SK-N-SH (cell line): ENCODE measurements around the gene KCNG1. TPM values are rescaled to one million over a fixed set of nuclear protein-coding genes. Genes with fewer than 3 reads are reported as not detected.

Experiments used
- CTCF ChIA-PET: fragments of 300-600, 350-600 bp; formaldehyde crosslinking; extraction: SDS; loops from one replicate; lab custom pipeline; 2021; lab: Yijun Ruan, JAX
- POLR2A ChIA-PET: fragments of 350-600 bp; sonication (Branson Sonifier 250); formaldehyde crosslinking; extraction: SDS; loops from one replicate; lab custom pipeline; 2020; ENCODE audit warnings: antibody characterized with exemption, inconsistent platforms; lab: Yijun Ruan, JAX
- DNase-seq: peaks from one replicate; pipeline ENCODE4 v3.0.0; 2012
- H2AFZ ChIP-seq: fragments of 200-600 bp; sonication (generic); 2 replicates; pipeline ENCODE4 v1.8.1; 2016; ENCODE audit warnings: antibody characterized with exemption, mild to moderate bottlenecking, low read depth
- H3F3A ChIP-seq: fragments of 200-600 bp; sonication (generic); replicated peaks from 2 replicates; pipeline ENCODE3; 2016; ENCODE audit warnings: antibody characterized with exemption, mild to moderate bottlenecking; ENCODE audit not compliant: insufficient read depth
- H3K27ac ChIP-seq, 2 experiments: fragments of 200-500 bp in 1 of 2; fragments of 200-600 bp in 1 of 2; sonication (Bioruptor generic) in 1 of 2; sonication (generic), shearing (Covaris generic) in 1 of 2; 2 replicates each; pipeline versions ENCODE4 v1.5.1 to v1.6.1; 2014 to 2016; ENCODE audit warnings: low read depth in 2 of 2, inconsistent platforms in 1 of 2, low read length in 1 of 2, mild to moderate bottlenecking in 1 of 2, mixed read lengths in 1 of 2
- H3K27me3 ChIP-seq: fragments of 200-600 bp; sonication (generic), shearing (Covaris generic); 2 replicates; pipeline ENCODE4 v1.6.1; 2016; ENCODE audit warnings: mixed run types; ENCODE audit not compliant: insufficient read depth
- H3K36me3 ChIP-seq, 2 experiments: fragments of 200-500 bp in 1 of 2; fragments of 200-600 bp in 1 of 2; sonication (Bioruptor generic) in 1 of 2; sonication (generic) in 1 of 2; replicated peaks in 1 of 2; 2 replicates each; pipeline versions ENCODE3 to v1.5.1; 2014 to 2016; ENCODE audit warnings: low read length in 1 of 2, mild to moderate bottlenecking in 1 of 2; ENCODE audit not compliant: insufficient read depth in 2 of 2, control insufficient read depth in 1 of 2
- H3K4me1 ChIP-seq, 2 experiments: fragments of 200-500 bp in 1 of 2; fragments of 200-600 bp in 1 of 2; sonication (Bioruptor generic) in 1 of 2; sonication (generic), shearing (Covaris generic) in 1 of 2; 2 replicates each; pipeline versions ENCODE4 v1.5.1 to v1.6.1; 2014 to 2016; ENCODE audit warnings: low read depth in 1 of 2, low read length in 1 of 2, mixed run types in 1 of 2; ENCODE audit not compliant: insufficient read depth in 2 of 2, control insufficient read depth in 1 of 2
- H3K4me2 ChIP-seq: fragments of 200-600 bp; sonication (generic), shearing (Covaris generic); 2 replicates; pipeline ENCODE4 v1.6.1; 2017; ENCODE audit warnings: mixed run types
- H3K4me3 ChIP-seq, 2 experiments: fragments of 200-500 bp in 1 of 2; fragments of 200-600 bp in 1 of 2; sonication (Bioruptor generic) in 1 of 2; sonication (generic), shearing (Covaris generic) in 1 of 2; 2 replicates each; pipeline versions ENCODE4 v1.5.1 to v1.8.1; 2014 to 2016; ENCODE audit warnings: low read depth in 2 of 2, inconsistent platforms in 1 of 2, low read length in 1 of 2, mild to moderate bottlenecking in 1 of 2, mixed read lengths in 1 of 2, moderate library complexity in 1 of 2
- H3K79me2 ChIP-seq: fragments of 200-600 bp; sonication (generic); 2 replicates; pipeline ENCODE4 v1.8.1; 2017; ENCODE audit warnings: mild to moderate bottlenecking; ENCODE audit not compliant: insufficient read depth
- H3K9ac ChIP-seq: fragments of 200-600 bp; sonication (generic); 2 replicates; pipeline ENCODE4 v1.6.1; 2017; ENCODE audit warnings: mixed run types
- H3K9me2 ChIP-seq: fragments of 200-600 bp; sonication (generic); 2 replicates; pipeline ENCODE4 v1.6.1; 2017; ENCODE audit warnings: mixed run types
- H3K9me3 ChIP-seq: fragments of 200-600 bp; sonication (generic); 2 replicates; pipeline ENCODE4 v1.6.1; 2017; ENCODE audit warnings: mixed run types, mild to moderate bottlenecking, moderate library complexity
- H4K20me1 ChIP-seq: fragments of 200-600 bp; sonication (generic); 2 replicates; pipeline ENCODE4 v1.6.1; 2017; ENCODE audit warnings: mild to moderate bottlenecking, mixed run types; ENCODE audit not compliant: insufficient read depth
- EP300 ChIP-seq, 2 experiments: IDR thresholded peaks; 2 replicates each; pipeline versions ENCODE4 v1.4.0 to v1.6.1; 2012; ENCODE audit warnings: borderline replicate concordance in 1 of 2, low read depth in 1 of 2, low read length in 1 of 2
- EZH2phosphoT487 ChIP-seq: fragments of 200-600 bp; sonication (generic); IDR thresholded peaks from 2 replicates; pipeline ENCODE4 v1.6.1; 2017; ENCODE audit warnings: low read depth, mixed run types, mild to moderate bottlenecking, antibody characterized with exemption, moderate library complexity, borderline replicate concordance
- GABPA ChIP-seq: IDR thresholded peaks from 2 replicates; pipeline ENCODE4 v1.4.0; 2012; ENCODE audit warnings: low read depth, mild to moderate bottlenecking
- MEF2A ChIP-seq: IDR thresholded peaks from 2 replicates; pipeline ENCODE4 v1.4.0; 2012; ENCODE audit warnings: low read depth, borderline replicate concordance
- MXI1 ChIP-seq: IDR thresholded peaks from 2 replicates; pipeline ENCODE4 v1.6.1; 2012; ENCODE audit warnings: mild to moderate bottlenecking, low read depth, low read length, improper control_type of control experiment
- NFIC ChIP-seq: IDR thresholded peaks from 2 replicates; pipeline ENCODE4 v1.4.0; 2012; ENCODE audit warnings: borderline replicate concordance
- NRF1 ChIP-seq: IDR thresholded peaks from 2 replicates; pipeline ENCODE4 v1.6.1; 2012; ENCODE audit warnings: low read depth, mild to moderate bottlenecking, low read length
- POLR2AphosphoS5 ChIP-seq: IDR thresholded peaks from 2 replicates; pipeline ENCODE4 v1.6.1; 2012; ENCODE audit warnings: low read depth, low read length
- TAF1 ChIP-seq: IDR thresholded peaks from 2 replicates; pipeline ENCODE4 v1.6.1; 2012; ENCODE audit warnings: low read depth, mild to moderate bottlenecking, low read length, moderate library complexity, borderline replicate concordance
- TEAD4 ChIP-seq: IDR thresholded peaks from 2 replicates; pipeline ENCODE4 v1.4.0; 2012; ENCODE audit warnings: mild to moderate bottlenecking, borderline replicate concordance; ENCODE audit not compliant: insufficient read depth
- YY1 ChIP-seq: IDR thresholded peaks from 2 replicates; pipeline ENCODE4 v1.4.0; 2012; ENCODE audit warnings: low read depth, mild to moderate bottlenecking
- WGBS: methylation state at CpG from one replicate; pipeline ENCODE4 v1.1.6; 2017; ENCODE audit warnings: low lambda C conversion rate; 5-methylcytosine and 5-hydroxymethylcytosine counted together
- polyA plus RNA-seq, 3 experiments: library from polyadenylated mRNA; depleted of rRNA; stranded (reverse); fragments of >200 nt; gene quantifications; 2 replicates each; pipeline ENCODE4 v1.2.3, GENCODE V29; 2012
- TF ChIP-seq, protein P1 (sequence below): fragments of 200-600 bp; sonication (generic); IDR thresholded peaks from 2 replicates; pipeline ENCODE4 v1.6.1; 2017; ENCODE audit warnings: antibody characterized with exemption, mild to moderate bottlenecking, moderate library complexity
- TF ChIP-seq, protein P2 (sequence below): IDR thresholded peaks from 2 replicates; pipeline ENCODE4 v1.6.1; 2012; ENCODE audit warnings: mild to moderate bottlenecking, low read depth, low read length, moderate library complexity
- TF ChIP-seq, protein P3 (sequence below): IDR thresholded peaks from 2 replicates; pipeline ENCODE4; 2012

KCNG1 gene
- polyA plus RNA-seq, 1 of the 3 experiments (the other 2 are of a cell fraction): 13.8 TPM

DNA sequence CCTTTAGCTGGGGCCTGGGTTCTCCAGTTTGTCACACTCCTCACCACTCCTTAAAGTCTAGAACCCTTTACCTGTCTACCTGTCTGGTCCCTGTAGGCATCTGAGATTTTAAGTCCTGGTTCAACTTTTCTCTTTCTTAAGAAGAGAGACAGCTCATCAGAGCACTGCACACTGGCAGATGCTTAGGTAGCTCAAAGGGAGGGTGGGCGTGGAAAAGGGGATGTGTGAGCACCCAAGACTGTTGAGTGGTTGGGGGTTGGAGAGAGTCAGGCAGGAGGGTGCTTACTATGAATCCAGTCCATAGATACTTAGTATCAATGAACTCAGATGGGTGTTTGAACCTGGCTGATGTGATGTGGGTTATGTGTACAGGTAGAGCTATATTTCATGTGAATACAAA, 6.6 kb upstream of the KCNG1 start:
- Histone ChIP-seq H3K4me3 (no peak overlapping the region), H3K27me3 (no peaks in the 10 kb centered on the region; the same call in 1 of the 2 replicates), H3K9me3 (no peaks in the 10 kb centered on the region), H3K36me3 (no peaks in the 10 kb centered on the region), H3K4me1 (peaks cover 0 to 14% of the 10 kb centered on the region in 2 experiments; a peak in 2 of 4 replicates), H3K9ac (no peak overlapping the region), H3K9me2 (no peaks in the 10 kb centered on the region), H3K4me2 (no peak overlapping the region), H4K20me1 (no peaks in the 10 kb centered on the region)
- 77% methylated on average over 1 of the region's 1 CpG for WGBS
- POLR2A ChIA-PET: interaction anchor here (1.3 kb wide), 1 partner anchor 100 kb away, joined by 3 read pairs; no protein-coding TSS in a partner anchor
- no peak for DNase-seq
- TF ChIP-seq GABPA (no peak), EP300 (IDR thresholded peaks at IDR 0.05; ENCODE audit: borderline replicate concordance in 1 of 2, low read depth in 1 of 2, low read length in 1 of 2) (no peak), TEAD4 (no peak)
- TF ChIP-seq, all 33 proteins: peak for 0
- H3F3A ChIP-seq: peaks cover 5% of the 10 kb centered on the region
- CTCF ChIA-PET: interaction anchor here (0.6 to 1.9 kb wide), 8 partner anchors 8 to 814 kb away, joined by 3 to 11 read pairs (median 3); no protein-coding TSS in a partner anchor
- no peak overlapping the region for H2AFZ ChIP-seq
- H3K79me2 ChIP-seq: no peaks in the 10 kb centered on the region
- H3K27ac ChIP-seq: no peak overlapping the region

DNA sequence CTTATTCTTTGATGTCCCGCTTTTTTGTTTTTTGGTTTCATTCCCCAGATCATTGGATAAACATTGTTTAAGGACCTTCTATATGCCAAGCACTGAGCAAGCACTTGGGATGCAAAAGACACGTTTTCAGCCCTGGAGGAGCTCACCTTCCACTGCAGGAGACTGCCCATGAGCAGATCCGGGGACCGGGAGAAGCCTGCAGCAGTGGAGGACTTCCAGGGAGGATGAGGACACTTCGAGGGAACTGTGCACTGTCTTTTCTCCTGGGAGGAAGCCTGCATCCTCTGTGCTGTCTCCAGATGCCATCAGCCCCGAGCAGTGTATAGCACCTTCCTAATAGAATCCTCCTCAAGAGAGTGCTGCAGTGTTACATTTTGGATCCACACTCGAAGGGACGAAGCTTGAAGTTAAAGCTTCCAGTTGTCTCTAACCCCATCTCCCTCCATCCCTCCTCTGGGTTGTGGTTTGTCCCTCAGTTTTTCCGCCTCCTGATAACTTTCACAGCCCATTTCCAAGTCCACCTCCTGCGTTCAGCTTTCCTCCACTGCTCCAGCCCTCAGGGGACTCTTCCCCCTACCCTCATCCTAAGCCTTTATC, 5.8 kb upstream of the KCNG1 start:
- no peak overlapping the region for H3K27ac ChIP-seq
- no peak for DNase-seq
- no peaks in the 10 kb centered on the region for H3K36me3 ChIP-seq
- H3F3A ChIP-seq: no peaks in the 10 kb centered on the region
- ChIA-PET CTCF (interaction anchor here (0.8 to 3.1 kb wide), 8 partner anchors 9 to 277 kb away, joined by 3 to 12 read pairs (median 4); no protein-coding TSS in a partner anchor), POLR2A (no interaction called here)
- WGBS: 61% methylated on average over 10 of the region's 10 CpGs
- no peak overlapping the region for H2AFZ ChIP-seq
- H4K20me1 ChIP-seq: no peaks in the 10 kb centered on the region
- H3K9me3 ChIP-seq: no peaks in the 10 kb centered on the region
- no peaks in the 10 kb centered on the region for H3K79me2 ChIP-seq
- H3K4me3 ChIP-seq: no peak overlapping the region
- no peak overlapping the region for H3K9ac ChIP-seq
- peaks cover 2 to 6% of the 10 kb centered on the region in 2 experiments; a peak in 2 of 4 replicates for H3K4me1 ChIP-seq
- no peaks in the 10 kb centered on the region for H3K9me2 ChIP-seq
- no peak overlapping the region for H3K4me2 ChIP-seq
- H3K27me3 ChIP-seq: no peaks in the 10 kb centered on the region; the same call in 1 of the 2 replicates
- TF ChIP-seq, protein P1, sequence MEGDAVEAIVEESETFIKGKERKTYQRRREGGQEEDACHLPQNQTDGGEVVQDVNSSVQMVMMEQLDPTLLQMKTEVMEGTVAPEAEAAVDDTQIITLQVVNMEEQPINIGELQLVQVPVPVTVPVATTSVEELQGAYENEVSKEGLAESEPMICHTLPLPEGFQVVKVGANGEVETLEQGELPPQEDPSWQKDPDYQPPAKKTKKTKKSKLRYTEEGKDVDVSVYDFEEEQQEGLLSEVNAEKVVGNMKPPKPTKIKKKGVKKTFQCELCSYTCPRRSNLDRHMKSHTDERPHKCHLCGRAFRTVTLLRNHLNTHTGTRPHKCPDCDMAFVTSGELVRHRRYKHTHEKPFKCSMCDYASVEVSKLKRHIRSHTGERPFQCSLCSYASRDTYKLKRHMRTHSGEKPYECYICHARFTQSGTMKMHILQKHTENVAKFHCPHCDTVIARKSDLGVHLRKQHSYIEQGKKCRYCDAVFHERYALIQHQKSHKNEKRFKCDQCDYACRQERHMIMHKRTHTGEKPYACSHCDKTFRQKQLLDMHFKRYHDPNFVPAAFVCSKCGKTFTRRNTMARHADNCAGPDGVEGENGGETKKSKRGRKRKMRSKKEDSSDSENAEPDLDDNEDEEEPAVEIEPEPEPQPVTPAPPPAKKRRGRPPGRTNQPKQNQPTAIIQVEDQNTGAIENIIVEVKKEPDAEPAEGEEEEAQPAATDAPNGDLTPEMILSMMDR: no peak
- TF ChIP-seq, protein P2, sequence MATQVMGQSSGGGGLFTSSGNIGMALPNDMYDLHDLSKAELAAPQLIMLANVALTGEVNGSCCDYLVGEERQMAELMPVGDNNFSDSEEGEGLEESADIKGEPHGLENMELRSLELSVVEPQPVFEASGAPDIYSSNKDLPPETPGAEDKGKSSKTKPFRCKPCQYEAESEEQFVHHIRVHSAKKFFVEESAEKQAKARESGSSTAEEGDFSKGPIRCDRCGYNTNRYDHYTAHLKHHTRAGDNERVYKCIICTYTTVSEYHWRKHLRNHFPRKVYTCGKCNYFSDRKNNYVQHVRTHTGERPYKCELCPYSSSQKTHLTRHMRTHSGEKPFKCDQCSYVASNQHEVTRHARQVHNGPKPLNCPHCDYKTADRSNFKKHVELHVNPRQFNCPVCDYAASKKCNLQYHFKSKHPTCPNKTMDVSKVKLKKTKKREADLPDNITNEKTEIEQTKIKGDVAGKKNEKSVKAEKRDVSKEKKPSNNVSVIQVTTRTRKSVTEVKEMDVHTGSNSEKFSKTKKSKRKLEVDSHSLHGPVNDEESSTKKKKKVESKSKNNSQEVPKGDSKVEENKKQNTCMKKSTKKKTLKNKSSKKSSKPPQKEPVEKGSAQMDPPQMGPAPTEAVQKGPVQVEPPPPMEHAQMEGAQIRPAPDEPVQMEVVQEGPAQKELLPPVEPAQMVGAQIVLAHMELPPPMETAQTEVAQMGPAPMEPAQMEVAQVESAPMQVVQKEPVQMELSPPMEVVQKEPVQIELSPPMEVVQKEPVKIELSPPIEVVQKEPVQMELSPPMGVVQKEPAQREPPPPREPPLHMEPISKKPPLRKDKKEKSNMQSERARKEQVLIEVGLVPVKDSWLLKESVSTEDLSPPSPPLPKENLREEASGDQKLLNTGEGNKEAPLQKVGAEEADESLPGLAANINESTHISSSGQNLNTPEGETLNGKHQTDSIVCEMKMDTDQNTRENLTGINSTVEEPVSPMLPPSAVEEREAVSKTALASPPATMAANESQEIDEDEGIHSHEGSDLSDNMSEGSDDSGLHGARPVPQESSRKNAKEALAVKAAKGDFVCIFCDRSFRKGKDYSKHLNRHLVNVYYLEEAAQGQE: no peak
- TF ChIP-seq POLR2AphosphoS5 (no peak), NFIC (no peak), NRF1 (no peak), MEF2A (no peak), TAF1 (no peak), MXI1 (no peak), YY1 (no peak), EZH2phosphoT487 (no peak), GABPA (no peak)
- TF ChIP-seq, protein P3, sequence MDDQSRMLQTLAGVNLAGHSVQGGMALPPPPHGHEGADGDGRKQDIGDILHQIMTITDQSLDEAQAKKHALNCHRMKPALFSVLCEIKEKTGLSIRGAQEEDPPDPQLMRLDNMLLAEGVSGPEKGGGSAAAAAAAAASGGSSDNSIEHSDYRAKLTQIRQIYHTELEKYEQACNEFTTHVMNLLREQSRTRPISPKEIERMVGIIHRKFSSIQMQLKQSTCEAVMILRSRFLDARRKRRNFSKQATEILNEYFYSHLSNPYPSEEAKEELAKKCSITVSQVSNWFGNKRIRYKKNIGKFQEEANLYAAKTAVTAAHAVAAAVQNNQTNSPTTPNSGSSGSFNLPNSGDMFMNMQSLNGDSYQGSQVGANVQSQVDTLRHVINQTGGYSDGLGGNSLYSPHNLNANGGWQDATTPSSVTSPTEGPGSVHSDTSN: no peak
